Left ventricle myocardium inferior (tissue), 1 donor: ENCODE data around the gene BANP. TPM values are rescaled to one million over a fixed set of nuclear protein-coding genes. Genes with fewer than 3 reads are reported as not detected.
A peak's percentile ranks its signal among the peaks of the same experiment; 100 is the strongest.

Source experiments
- DNase-seq: peaks from one replicate; pipeline ENCODE4 v3.0.0-alpha.2; 2020
- H3K27ac ChIP-seq: fragments of 200-600 bp; replicated peaks from 2 replicates; pipeline ENCODE4 v1.8.0; 2021
- H3K27me3 ChIP-seq: fragments of 200-600 bp; 2 replicates; pipeline ENCODE4 v1.8.0; 2021; ENCODE audit warnings: low read depth
- H3K36me3 ChIP-seq: fragments of 200-600 bp; 2 replicates; pipeline ENCODE4 v1.8.0; 2021
- H3K4me1 ChIP-seq: fragments of 200-600 bp; 2 replicates; pipeline ENCODE4 v1.8.0; 2021
- H3K4me3 ChIP-seq: fragments of 200-600 bp; 2 replicates; pipeline ENCODE4 v1.8.0; 2021; ENCODE audit warnings: mild to moderate bottlenecking, moderate library complexity
- H3K9me3 ChIP-seq: fragments of 200-600 bp; replicated peaks from 2 replicates; pipeline ENCODE4 v1.8.0; 2021
- intact Hi-C: fragments of 100-400 bp; cut with micrococcal nuclease; formaldehyde crosslinking; loops from one replicate; pipeline ENCODE4 v1.11.0; 2022
- total RNA-seq: library from RNA; stranded (reverse); fragmentation: NEBNext Ultra II Directional; extraction: Animal tissue kit (Norgen Biotek cat#: 25700); gene quantifications from one replicate; pipeline ENCODE4 v1.2.1, GENCODE V29; 2021
- TF ChIP-seq, protein P1 (sequence below): fragments of 200-600 bp; IDR thresholded peaks from 2 replicates; pipeline ENCODE4 v1.8.0; 2021; ENCODE audit warnings: antibody characterized with exemption, mild to moderate bottlenecking, borderline replicate concordance
- donor health status: DM: no; HTN: yes; CAD: no; lungs with severe emphysema.

Gene BANP
- total RNA-seq, 1 donor from 2014 or later = 12.6 TPM

DNA sequence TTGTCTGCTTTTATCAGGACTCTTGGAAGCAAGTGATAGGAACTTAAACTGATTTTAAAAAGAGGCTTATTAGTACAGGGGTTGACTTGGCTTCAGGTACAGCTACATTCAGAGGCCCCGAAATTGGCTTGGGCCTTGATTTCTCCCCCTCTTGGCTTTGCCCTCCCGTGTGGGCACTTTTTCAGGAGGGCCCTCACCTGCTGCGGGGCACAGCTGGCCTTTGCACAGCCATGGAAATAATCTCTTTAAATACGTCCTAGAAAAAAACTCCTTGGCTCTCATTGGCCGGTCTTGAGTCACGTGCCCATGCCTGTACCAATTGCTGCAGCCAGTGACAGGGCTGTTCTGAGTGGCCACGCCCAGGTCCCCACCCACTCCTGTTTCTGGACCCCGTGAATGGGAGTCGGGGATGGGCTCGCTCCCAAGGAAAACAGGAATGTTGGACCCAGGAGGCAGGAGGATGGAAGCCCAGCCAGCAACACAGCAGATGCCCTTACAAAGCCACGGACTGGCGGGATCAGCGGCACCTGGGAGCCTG, 29.9 kb upstream of the BANP start:
- Histone ChIP-seq H3K4me3 (no peak overlapping the region), H3K27ac (no peak overlapping the region), H3K4me1 (peaks cover 17% of the 10 kb centered on the region), H3K27me3 (peaks cover 2% of the 10 kb centered on the region), H3K36me3 (no peaks in the 10 kb centered on the region), H3K9me3 (no peaks in the 10 kb centered on the region)
- TF ChIP-seq, protein P1, sequence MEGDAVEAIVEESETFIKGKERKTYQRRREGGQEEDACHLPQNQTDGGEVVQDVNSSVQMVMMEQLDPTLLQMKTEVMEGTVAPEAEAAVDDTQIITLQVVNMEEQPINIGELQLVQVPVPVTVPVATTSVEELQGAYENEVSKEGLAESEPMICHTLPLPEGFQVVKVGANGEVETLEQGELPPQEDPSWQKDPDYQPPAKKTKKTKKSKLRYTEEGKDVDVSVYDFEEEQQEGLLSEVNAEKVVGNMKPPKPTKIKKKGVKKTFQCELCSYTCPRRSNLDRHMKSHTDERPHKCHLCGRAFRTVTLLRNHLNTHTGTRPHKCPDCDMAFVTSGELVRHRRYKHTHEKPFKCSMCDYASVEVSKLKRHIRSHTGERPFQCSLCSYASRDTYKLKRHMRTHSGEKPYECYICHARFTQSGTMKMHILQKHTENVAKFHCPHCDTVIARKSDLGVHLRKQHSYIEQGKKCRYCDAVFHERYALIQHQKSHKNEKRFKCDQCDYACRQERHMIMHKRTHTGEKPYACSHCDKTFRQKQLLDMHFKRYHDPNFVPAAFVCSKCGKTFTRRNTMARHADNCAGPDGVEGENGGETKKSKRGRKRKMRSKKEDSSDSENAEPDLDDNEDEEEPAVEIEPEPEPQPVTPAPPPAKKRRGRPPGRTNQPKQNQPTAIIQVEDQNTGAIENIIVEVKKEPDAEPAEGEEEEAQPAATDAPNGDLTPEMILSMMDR = no peak
- no peak for DNase-seq
- intact Hi-C loops = no loop called here

DNA sequence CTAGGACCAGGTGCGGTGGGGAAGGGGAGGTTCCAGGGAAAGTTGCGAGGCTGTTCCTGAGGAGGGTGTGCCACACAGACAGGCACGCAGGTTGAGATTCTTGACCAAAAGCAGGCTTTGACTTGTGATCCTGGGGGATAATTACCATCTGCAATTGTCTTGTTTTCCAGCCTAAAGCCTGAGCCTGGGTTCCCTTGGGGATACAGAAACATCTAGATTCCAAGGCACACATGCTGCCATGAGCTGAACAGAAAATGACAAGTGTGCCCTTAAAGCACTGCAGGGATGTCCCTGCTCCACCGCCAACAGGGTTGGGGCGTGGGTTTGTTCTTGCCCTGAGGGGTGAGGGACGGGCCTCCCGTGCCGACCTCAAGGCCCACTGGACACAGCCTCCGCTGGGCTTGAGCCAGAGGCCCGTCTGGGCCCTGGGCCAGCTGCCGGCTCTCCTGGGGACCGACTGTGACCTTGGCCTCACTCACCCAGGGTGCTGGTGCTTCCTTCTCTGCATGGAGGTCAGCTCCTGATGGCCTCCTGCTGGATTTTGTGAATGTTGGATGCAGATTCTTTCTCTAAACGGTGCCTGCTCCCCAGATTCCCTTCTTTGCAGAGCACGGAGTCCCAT, 28.9 kb upstream of the BANP start:
- H3K4me3 ChIP-seq = no peak overlapping the region
- H3K4me1 ChIP-seq = peaks cover 17% of the 10 kb centered on the region
- H3K27ac ChIP-seq = no peak overlapping the region
- no peaks in the 10 kb centered on the region for H3K9me3 ChIP-seq
- peaks cover 13% of the 10 kb centered on the region for H3K27me3 ChIP-seq
- TF ChIP-seq, protein P1 = no peak
- intact Hi-C loops = no loop called here
- H3K36me3 ChIP-seq = no peaks in the 10 kb centered on the region
- DNase-seq = peak; percentile 64

DNA sequence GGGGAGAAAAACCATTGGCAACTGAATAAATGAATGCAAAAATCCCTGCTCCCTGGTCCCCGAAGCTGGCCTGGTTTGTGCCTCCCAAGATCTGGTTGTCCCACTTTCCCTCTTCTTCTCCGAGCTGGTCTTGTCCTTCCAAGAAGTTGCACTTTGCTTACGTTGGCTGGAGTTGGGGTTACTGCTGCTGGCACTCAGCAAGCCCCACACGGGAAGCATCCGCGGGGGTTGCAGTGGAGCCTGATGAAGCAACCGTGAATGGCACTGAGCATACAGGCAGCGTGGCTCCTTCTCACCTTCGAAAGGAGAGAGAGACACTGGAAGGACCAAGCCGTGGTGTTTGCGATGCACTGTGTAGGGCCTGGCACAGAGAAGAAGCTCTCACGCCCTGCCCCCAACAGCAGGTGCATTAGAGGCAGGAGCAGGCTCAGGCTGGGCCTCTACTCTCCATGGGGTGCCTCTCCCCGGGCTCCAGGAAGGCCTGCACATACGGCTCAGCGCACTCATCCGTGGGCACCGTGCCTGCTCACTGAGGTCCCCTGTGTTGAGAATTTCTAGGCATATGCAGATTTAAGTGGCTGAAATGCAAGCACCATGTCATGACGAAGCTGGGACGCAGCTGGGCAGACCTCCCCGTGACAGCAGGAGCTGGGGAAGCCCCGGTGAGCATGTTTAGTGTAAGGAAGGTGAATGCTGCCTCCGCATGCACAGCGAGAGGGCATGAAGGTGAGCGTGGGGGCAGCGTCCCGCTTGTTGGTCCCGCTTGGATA, 27.0 kb upstream of the BANP start:
- Histone ChIP-seq H3K36me3 (no peaks in the 10 kb centered on the region), H3K9me3 (no peaks in the 10 kb centered on the region), H3K27ac (no peak overlapping the region), H3K27me3 (peaks cover 18% of the 10 kb centered on the region), H3K4me1 (peaks cover 13% of the 10 kb centered on the region), H3K4me3 (no peak overlapping the region)
- intact Hi-C loops = no loop called here
- TF ChIP-seq, protein P1 = no peak
- no peak for DNase-seq

DNA sequence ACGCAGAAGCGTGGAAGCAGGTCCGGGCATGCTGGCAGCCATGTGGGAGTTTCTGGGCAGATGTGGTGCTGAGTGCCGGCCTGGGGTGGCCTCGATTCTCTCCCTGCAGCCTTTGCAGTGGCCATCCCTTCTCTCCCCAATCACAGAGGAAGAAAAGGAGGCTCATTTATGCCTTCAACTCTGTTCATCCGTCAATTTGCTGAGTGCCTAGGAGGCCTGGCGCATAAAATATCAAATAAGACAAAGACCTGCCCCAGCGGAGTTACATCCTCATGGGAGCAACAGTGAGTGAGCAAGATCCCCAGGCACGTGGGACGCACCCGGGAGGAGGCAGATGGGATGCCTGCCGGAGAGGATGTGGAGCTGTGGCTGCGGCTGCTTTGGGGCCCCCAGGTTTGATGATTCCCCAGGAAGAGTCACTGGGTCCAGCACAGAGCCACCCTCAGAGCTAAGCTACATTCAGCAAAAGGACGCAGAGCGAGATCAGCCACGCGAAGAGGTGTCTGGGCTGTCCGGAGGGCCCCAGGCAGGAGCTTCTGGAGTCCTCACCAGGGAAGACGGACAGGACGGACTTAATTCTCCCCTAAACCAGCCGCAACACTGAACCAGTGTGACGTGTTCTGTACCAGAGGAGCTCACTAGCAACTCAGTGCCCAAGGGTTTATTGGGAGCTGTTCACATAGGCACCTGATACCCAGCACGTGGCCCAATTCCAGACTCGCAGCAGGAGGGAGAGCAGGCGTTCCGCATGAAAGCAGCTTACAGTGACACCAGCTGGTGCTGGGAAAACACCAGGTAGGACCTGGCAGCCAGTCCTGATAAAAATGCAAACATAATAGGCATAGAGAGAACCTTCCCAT, 26.2 kb upstream of the BANP start:
- TF ChIP-seq, protein P1 = no peak
- peak; percentile 46 for DNase-seq

More for the DNA sequence above, 26.2 kb upstream of the BANP start:
- intact Hi-C loops = no loop called here
- H3K4me1 ChIP-seq = peaks cover 13% of the 10 kb centered on the region
- H3K27ac ChIP-seq = no peak overlapping the region
- no peaks in the 10 kb centered on the region for H3K9me3 ChIP-seq
- H3K36me3 ChIP-seq = no peaks in the 10 kb centered on the region
- peaks cover 20% of the 10 kb centered on the region for H3K27me3 ChIP-seq
- H3K4me3 ChIP-seq = no peak overlapping the region
